GM19023 (cell line): ENCODE results near the gene USP47.

Experiments
- ATAC-seq: cut with Tn5 transposase; IDR thresholded peaks from one replicate; pipeline ENCODE4 v1.9.1; 2021; ENCODE audit warnings: mild to moderate bottlenecking, moderate library complexity; ENCODE audit not compliant: unreplicated experiment

USP47 gene

DNA sequence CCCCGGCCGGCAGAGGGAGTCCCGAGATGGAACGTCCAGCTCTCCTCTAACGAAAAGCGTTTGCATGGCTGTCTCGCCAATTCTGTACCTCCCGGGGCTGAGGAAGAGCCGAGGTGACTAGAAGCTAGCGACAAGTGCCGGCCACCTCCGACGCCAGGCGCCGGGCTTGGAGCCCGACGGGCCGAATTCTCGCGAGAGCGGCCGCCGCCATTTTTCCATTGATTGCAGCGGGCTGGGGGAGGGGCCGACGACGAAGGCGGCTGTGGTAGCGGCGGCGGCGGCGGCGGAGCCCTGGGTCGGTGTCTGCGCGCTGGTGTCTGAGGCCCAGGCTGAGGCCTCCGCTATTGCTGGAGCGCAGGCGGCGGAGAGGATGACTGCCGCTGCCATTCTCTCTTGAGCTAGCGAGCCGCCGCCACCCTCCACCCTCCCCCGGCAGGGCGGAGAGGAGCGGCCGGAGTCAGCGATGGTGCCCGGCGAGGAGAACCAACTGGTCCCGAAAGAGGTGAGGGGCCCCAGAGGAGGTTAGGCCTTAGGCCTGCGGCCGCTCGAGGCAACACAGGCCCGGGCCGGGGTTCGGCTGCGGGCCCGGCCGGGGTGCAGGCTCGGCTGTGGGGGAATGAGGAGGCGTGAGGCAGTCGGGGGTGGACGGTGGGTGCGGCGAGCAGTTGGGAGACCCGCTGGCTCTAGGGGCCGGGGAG lies at the start of gene USP47:
Gene USP47, plus strand, starts transcription at position 250 of the 698 bp plus-strand sequence. Its CDS starts 214 bp downstream, at position 464.
- peak; percentile 81 for ATAC-seq

GRCh38 chr11:11793073-11793472 lies 48.7 kb upstream of the USP47 start:
- no peak for ATAC-seq

DNA sequence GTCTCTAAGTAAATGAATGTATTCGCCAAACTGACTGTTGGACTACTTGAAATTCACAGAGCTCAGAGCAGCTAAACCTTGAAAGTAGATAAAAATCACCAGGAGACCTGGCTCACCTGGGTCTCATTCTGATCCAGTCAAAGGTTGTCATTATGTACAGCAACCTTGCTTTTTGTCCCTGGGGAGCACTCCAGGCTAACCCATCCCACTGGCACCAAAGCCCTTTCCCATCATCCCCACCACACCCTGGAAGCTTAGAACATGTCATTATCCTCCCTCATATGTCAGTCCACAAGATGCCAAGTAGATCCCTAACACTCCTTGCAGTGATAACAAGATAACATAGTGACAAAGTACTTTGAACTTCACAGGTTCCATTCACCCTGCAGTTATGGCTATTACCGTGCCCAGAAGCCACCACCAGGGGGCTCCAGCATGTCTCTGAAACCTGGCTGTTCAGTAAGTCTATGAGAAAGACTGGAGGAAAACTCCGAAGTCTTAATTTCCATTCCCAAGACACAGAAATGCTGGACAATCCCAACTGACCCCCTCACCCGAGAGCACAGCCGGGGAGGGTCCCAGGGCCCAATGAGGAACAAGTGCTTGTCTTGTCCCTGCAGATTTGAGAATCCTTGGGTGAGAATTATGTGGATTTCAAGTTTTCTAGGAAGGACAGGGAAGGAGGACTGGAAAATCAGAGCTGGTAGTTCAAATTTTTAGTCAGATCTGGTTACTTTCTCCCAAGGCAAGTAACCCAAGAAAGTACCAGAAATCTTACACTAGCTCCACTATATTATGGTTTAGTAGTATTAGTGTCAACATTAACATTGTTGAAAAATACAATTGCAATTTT lies 43.0 kb upstream of the USP47 start:
- ATAC-seq, result no peak

GRCh38 chr11:11805228-11805627 lies 36.5 kb upstream of the USP47 start:
- ATAC-seq, result no peak

DNA sequence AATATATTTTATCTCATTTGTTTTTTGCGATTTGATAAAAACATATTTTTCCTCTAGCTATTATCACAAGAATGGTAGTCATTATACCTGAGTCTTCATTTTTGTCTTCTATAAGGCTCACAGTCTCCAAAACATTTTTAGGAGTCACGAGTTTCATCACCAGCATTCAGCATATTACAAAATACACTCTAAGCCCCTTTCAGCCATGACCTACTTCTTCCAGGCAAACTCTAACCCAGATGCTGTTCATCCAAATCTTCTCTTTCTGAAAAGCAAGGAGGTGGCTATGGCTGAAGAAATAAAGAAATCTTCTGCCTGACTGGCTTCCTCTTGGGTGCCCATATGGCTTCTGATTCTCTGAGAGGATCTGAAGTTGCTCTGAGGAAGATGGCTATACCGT lies 35.7 kb upstream of the USP47 start:
- no peak for ATAC-seq

DNA sequence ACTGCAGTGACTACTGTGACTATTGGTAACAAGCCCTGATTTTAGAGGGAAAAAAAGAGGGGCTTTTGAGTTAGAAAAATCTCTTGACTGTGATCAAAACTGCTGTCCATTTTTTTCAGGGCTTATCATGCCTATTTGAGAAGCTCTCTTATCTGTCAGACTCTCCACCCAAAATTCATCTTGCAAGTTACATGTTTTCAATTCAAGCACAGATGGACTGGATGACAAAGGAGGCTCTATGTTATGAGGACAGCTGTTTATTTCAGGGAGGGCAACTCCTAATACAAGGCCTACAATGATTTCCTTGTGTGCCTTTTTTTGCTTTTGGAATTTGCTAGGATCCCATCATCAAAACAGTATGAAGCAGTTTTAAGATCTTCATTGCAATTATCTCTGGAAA lies 35.2 kb upstream of the USP47 start:
- ATAC-seq, result no peak

DNA sequence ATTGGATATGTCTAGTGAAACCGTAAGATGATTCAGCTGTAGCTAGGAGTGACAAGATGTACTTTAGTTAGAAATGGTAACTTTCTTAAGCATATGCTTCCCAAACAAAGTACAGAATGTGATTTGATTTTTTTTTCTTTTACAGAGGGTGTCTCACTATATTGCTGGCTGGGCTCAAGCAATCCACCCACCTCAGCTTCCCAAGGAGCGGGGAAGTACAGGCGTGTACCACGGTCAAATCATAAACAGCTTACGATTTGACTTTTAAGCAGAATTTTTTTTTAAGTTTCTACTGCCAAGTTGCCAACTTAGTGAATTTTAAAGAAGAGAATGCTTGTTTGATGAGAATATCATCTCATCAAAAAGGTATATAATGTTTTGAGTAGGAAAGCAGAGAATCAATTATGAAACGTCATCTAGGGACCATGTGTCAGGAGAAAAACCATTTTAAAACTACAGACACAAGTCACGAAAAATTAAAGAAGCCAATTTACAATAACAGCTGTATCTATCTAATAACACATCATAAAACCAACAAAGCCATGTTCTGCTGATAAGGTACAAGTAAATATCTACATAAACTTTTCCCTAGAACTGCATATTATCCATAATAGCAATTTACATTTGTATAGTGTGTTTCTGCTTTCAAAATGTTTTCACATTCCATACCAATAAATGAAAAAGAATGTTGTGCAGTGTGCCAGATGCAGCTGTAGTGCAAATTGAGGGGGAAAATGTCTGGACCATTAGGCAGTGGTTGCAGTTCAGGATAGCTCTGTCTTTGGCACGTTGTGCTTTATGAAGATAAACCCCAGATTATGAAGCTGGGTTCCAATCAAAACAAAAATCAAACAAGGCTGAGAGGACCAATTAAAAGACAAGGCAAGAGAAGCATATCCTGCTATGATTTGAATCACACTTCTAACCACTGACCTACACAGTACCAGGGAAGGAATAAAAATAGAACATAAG lies 33.7 kb upstream of the USP47 start:
- no peak for ATAC-seq

DNA sequence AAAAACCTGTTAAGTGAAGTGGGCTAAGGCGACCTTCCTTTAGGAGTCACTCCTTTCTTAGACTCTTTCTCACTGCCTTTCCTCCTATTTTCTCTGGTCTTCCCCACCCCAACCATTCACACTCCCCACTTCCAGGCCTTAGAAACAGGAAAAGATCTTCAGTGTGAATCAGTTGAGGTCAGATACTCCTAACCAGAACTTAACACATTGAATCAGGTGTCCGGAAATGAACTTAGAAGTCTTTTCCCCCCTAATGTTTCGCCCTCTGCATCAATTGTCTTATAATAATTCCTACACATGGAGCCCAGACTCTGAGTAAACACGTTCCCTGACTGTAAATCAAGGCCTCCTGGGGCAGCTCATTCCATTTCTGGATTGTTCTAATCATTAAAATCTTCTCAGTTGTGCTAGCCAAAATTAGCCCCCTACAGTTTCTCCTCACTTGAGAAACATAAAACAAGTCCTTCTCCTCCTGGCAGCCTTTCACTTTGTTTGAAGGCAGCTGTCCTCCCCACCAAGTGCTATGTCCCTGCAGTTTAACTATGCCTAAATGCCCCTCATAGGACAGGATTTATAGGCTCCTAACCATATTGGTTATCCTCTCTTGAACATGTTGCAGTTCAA lies 32.7 kb upstream of the USP47 start:
- no peak for ATAC-seq

GRCh38 chr11:11810764-11811726 lies 30.7 kb upstream of the USP47 start:
- ATAC-seq, result no peak

- ATAC-seq, result no peak
Measured at GRCh38 chr11:11813288-11813962, 28.3 kb upstream of the USP47 start.

DNA sequence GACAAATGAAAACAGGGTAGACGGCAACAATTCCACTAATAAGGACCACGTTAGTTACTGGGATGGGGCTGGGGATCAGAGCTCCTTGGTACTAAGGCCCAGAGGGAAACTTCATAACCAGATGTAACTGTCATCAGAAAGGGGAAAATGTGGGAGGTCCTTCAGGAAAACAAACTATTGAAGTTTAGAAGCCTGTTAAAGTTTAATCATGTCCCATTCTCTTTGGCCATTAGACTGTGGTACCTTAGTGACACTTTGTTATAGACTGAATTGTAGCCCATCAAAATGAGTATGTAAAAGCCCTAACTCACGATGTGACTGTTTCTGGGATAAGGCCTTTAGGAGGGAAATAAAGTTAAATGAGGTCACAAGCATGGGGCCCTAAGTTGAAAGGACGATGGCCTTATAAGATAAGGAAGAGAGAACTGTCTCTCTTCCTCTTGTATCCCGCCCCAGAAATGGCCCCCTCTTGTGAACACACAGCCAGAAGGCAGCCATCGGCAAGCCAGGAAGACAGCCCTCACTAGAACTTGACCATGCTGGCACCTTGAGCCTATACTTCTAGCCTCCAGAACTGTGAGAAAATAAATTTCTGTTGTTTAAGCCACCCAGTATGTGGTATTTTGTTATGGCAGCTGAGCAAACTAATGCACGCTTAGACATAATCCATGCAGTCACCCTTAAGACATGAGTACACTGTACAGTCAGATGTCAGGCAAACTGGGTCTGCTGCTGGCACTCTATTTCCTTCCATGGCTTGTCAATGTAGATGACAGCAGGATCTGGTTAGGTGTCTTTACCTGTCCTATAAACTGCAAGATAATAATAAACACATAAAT lies 26.9 kb upstream of the USP47 start:
- ATAC-seq, result no peak

GRCh38 chr11:11816511-11817314 lies 25.1 kb upstream of the USP47 start:
- no peak for ATAC-seq

DNA sequence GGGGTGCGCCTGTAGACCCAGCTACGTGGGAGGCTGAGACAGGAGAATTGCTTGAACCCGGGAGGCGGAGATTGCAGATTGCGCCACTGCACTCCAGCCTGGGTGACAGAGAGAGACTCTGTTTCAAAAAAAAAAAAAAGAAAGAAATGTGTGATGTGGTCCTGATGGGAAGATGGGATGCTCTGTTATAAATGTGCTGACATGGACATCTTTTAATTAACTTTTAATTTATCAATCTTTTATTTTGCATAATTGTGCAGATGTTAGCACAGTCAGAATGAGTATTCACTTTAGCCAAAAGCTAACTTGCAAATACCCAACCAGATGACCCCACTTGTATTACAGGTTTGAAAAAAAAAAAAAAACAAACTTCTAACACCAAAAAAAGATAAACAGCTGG lies 23.8 kb upstream of the USP47 start:
- no peak for ATAC-seq

DNA sequence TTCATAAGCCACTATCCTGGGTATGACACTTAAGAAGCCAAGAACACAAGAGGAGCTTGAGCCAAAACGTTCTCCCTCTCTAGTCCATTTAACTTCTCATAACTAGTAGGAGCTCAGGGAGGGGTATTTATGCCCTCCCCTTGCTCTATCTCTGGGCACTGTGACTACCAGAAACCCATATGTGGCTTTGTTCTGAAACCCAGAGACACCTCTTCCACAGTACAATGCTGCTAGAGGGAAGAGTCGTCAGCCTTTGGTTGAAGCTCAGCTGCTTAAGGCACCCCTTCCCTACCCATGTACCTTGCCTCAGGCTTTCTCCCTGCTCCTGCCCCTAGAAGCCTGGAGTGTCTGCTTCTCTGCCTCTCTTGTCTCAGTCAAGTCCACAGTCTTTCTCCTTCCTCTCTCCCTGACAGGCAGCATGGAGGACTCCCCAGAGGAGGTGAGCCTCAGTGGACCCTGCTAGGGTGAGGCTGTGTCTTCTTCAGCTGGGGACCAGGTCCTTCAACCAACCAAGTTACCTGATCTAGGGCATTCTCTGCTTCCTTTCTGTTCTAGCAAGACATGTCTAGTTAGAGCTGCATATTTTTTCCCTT lies 23.1 kb upstream of the USP47 start:
- ATAC-seq, result no peak

DNA sequence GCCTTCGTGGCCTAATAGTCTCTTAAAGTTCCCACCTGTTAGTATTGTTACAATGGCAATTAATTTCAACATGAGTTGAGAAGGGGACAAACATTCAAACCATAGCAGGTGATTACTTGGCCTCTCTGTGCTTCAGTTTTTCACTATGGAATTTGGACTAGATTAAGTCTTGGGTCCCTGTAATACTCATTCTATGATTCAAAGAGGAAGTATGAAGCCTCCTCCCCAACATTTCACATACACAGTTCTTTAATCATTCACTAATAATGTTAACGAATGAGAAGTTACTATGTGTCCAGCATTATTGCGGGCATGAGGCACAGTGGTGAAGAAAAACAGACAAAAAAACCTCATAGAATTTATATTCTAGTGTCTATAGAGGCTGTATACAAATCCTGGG lies 19.9 kb upstream of the USP47 start:
- no peak for ATAC-seq

DNA sequence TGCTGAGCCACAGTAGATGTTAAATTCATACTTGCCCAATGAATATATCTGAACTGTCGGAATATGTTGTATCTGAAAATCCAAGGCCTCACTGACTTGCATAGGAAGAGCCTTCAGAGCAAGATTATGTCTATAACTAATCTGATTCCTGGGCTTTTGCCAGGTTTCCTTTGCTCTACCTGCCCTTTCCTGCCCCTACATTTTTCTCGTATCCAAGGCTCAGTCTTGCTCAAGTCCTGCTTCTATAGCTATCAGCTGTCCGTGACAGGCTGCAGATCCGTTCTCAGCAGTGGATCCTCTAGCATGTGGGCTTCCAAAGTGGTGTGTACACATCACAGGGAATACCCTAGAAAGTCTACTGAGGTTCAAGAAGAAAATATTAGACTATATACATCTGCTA lies 18.8 kb upstream of the USP47 start:
- no peak for ATAC-seq

DNA sequence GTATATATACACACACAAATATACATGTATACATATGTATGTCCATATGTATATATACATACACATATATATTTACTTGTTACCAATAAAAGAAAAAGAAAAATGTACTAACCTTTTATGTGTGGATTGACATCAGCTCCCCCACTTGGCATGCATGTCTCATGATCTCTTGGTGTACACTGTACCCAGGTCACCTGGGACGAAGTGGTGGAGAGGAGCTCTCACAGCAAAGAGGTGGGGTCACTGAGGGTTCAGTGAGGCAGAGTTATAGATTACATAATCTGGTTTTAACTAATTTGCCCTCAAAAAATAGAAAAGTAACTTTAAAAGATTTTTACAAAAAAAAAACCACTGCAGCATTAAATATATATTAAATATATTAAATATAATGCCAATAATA lies 15.5 kb upstream of the USP47 start:
- ATAC-seq, result no peak
